ENCODE results near the gene DBN1.

The DBN1 gene

GRCh38 chr5:177473443-177474001, at the start of gene DBN1:
TSS of gene DBN1 (minus strand) at chr5:177473634. CDS start at chr5:177473521, 113 bp downstream.
- DNase-seq = peak; percentile 64

GRCh38 chr5:177520916-177521513, 47.6 kb upstream of the DBN1 start:
- DNase-seq = no peak

GRCh38 chr5:177520271-177520670, 46.8 kb upstream of the DBN1 start:
- no peak for DNase-seq

- no peak for DNase-seq
These were observed 46.2 kb upstream of the DBN1 start for GRCh38 chr5:177519463-177520235.

- DNase-seq = peak; percentile 99
These were observed 43.5 kb upstream of the DBN1 start, which contains the start of gene DDX41 for GRCh38 chr5:177516601-177517568. TSS of gene DDX41 (minus strand) at chr5:177516961. CDS start at chr5:177516945, 16 bp downstream.

- no peak for DNase-seq
These were observed 42.1 kb upstream of the DBN1 start for GRCh38 chr5:177515580-177515979.

GRCh38 chr5:177514541-177514940, 41.1 kb upstream of the DBN1 start:
- no peak for DNase-seq

- DNase-seq = no peak
These were observed 40.1 kb upstream of the DBN1 start for GRCh38 chr5:177513500-177513899.

GRCh38 chr5:177512736-177513380, 39.4 kb upstream of the DBN1 start:
- no peak for DNase-seq

- no peak for DNase-seq
These were observed 38.6 kb upstream of the DBN1 start for GRCh38 chr5:177511796-177512675.

- DNase-seq = no peak
These were observed 37.7 kb upstream of the DBN1 start for GRCh38 chr5:177511181-177511580.

- DNase-seq = no peak
These were observed 37.2 kb upstream of the DBN1 start for GRCh38 chr5:177510567-177511053.

- DNase-seq = no peak
These were observed 36.6 kb upstream of the DBN1 start for GRCh38 chr5:177509991-177510566.

GRCh38 chr5:177509381-177509951, 36.0 kb upstream of the DBN1 start, which contains the start of gene DOK3:
TSS of gene DOK3 (minus strand) at chr5:177509826. CDS start at chr5:177509540, 286 bp downstream.
- DNase-seq = no peak

- no peak for DNase-seq
These were observed 35.4 kb upstream of the DBN1 start for GRCh38 chr5:177508837-177509236.

- no peak for DNase-seq
These were observed 34.8 kb upstream of the DBN1 start for GRCh38 chr5:177508221-177508611.

- no peak for DNase-seq
These were observed 34.3 kb upstream of the DBN1 start for GRCh38 chr5:177507596-177508220.

GRCh38 chr5:177507165-177507564, 33.7 kb upstream of the DBN1 start:
- no peak for DNase-seq

- DNase-seq = no peak
These were observed 31.6 kb upstream of the DBN1 start for GRCh38 chr5:177505075-177505474.

Data from HCEC 1CT (cell line).